ENCODE data around the gene SLC11A2. TPM values are rescaled to one million over a fixed set of nuclear protein-coding genes. Genes with fewer than 3 reads are reported as not detected.
"Not testable (repeated sequence)": the region's sequence is repeated elsewhere in the genome, so short reads cannot be mapped to it uniquely, and the experiment has no call there.

The SLC11A2 gene
- total RNA-seq, 2 experiments from 2014 or later = 31.0 to 32.9 TPM

GRCh38 chr12:50979369-50980052 lies 46.7 kb downstream of the SLC11A2 start:
- ATAC-seq (peak; percentile 89), DNase-seq (peak; percentile 75)
- intact Hi-C loops (cut with DNase I, micrococcal nuclease) = no loop called here
- Mint-ChIP-seq H3K4me3 (peak overlapping the region; percentile 39), H3K27ac (peak overlapping the region; percentile 94), H3K4me1 (peaks cover 30% of the 10 kb centered on the region), H3K36me3 (ENCODE audit: low read depth) (peaks cover 21% of the 10 kb centered on the region), H3K9me3 (ENCODE audit: low read depth) (no peaks in the 10 kb centered on the region), H3K27me3 (no peaks in the 10 kb centered on the region)
- ChIA-PET POLR2A (interaction anchor here (0.6 to 1.3 kb wide), 3 partner anchors 45 to 469 kb away, joined by 5 to 8 read pairs (median 5); no protein-coding TSS in a partner anchor), CTCF (interaction anchor here (1.0 to 2.5 kb wide), 3 partner anchors 10 to 324 kb away, joined by 3 to 10 read pairs (median 4); no protein-coding TSS in a partner anchor)

GRCh38 chr12:50971946-50972345 lies 54.2 kb downstream of the SLC11A2 start:
- DNase-seq (no peak), ATAC-seq (no peak)
- intact Hi-C loops (cut with DNase I, micrococcal nuclease) = no loop called here
- H3K9me3 Mint-ChIP-seq (ENCODE audit: low read depth) = no peaks in the 10 kb centered on the region
- CTCF ChIA-PET = no interaction called here
- no peak overlapping the region for H3K27ac Mint-ChIP-seq
- H3K4me3 Mint-ChIP-seq = no peak overlapping the region
- peaks cover 37% of the 10 kb centered on the region for H3K36me3 Mint-ChIP-seq (ENCODE audit: low read depth)
- H3K27me3 Mint-ChIP-seq = no peaks in the 10 kb centered on the region
- POLR2A ChIA-PET = no interaction called here
- H3K4me1 Mint-ChIP-seq = no peaks in the 10 kb centered on the region

- Mint-ChIP-seq H3K9me3 (ENCODE audit: low read depth) (no peaks in the 10 kb centered on the region), H3K27me3 (no peaks in the 10 kb centered on the region), H3K36me3 (ENCODE audit: low read depth) (peaks cover 7% of the 10 kb centered on the region), H3K27ac (no peak overlapping the region), H3K4me1 (peaks cover 7% of the 10 kb centered on the region), H3K4me3 (no peak overlapping the region)
- intact Hi-C loops (cut with DNase I, micrococcal nuclease) = no loop called here
- no peak for ATAC-seq
- ChIA-PET CTCF (no interaction called here), POLR2A (no interaction called here)
- no peak for DNase-seq
Observed at GRCh38 chr12:50964432-50964831, 61.8 kb downstream of the SLC11A2 start.

DNA sequence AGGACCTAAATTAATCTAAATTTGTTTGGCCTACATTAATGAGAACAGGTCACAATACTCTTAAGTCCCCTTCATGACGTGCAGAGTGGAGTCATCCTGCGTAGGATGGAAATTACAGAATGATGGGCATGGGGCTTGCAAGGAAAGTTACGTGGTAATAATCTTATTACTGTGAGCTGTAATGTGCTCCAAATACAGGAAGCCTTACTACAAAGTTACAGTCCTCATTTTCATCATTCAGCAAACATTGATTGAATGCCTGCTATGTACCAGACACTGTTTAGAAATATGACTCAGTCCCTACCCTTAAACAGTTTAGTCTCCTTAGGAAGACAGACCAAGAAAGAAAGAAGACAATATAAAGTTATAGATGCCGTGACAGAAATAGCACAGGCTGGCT lies 64.5 kb downstream of the SLC11A2 start:
- ChIA-PET CTCF (no interaction called here), POLR2A (no interaction called here)
- DNase-seq (no peak), ATAC-seq (no peak)
- intact Hi-C loops (cut with DNase I, micrococcal nuclease) = no loop called here
- H3K4me3 Mint-ChIP-seq = no peak overlapping the region
- no peaks in the 10 kb centered on the region for H3K36me3 Mint-ChIP-seq (ENCODE audit: low read depth)
- H3K4me1 Mint-ChIP-seq = peaks cover 7% of the 10 kb centered on the region
- H3K27ac Mint-ChIP-seq = no peak overlapping the region
- no peaks in the 10 kb centered on the region for H3K9me3 Mint-ChIP-seq (ENCODE audit: low read depth)
- no peaks in the 10 kb centered on the region for H3K27me3 Mint-ChIP-seq

GRCh38 chr12:50960130-50960529 lies 66.1 kb downstream of the SLC11A2 start:
- H3K4me3 Mint-ChIP-seq = no peak overlapping the region
- intact Hi-C loops (cut with DNase I, micrococcal nuclease) = no loop called here
- ATAC-seq (peak; percentile 30), DNase-seq (no peak)
- no peaks in the 10 kb centered on the region for H3K27me3 Mint-ChIP-seq
- POLR2A ChIA-PET = no interaction called here
- CTCF ChIA-PET = interaction anchor here (0.6 to 0.7 kb wide), 2 partner anchors 27 to 1326 kb away, joined by 3 read pairs; no protein-coding TSS in a partner anchor
- no peaks in the 10 kb centered on the region for H3K36me3 Mint-ChIP-seq (ENCODE audit: low read depth)
- H3K9me3 Mint-ChIP-seq (ENCODE audit: low read depth) = no peaks in the 10 kb centered on the region
- no peak overlapping the region for H3K27ac Mint-ChIP-seq
- peaks cover 7% of the 10 kb centered on the region for H3K4me1 Mint-ChIP-seq

DNA sequence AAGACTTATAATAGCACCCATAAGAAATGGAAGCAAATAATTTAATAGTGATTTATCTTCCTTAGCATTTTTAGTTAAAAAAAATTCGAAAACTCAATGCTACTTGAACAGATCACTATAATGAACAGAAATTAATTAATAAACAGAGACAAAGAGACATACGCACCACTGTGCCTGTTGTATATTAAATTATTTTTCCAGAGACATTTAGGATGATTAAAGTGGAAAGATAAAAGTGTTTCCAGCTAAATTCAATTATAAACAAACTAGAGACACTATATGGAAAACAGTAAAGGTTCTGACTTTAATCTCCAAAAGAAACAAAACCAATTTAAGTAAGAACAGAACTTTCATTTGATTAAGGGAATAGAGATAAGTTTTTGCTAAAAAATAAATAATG lies 70.5 kb downstream of the SLC11A2 start:
- POLR2A ChIA-PET = no interaction called here
- Mint-ChIP-seq H3K27ac (no peak overlapping the region), H3K9me3 (ENCODE audit: low read depth) (no peaks in the 10 kb centered on the region), H3K4me1 (peaks cover 7% of the 10 kb centered on the region), H3K4me3 (no peak overlapping the region), H3K36me3 (ENCODE audit: low read depth) (no peaks in the 10 kb centered on the region), H3K27me3 (no peaks in the 10 kb centered on the region)
- CTCF ChIA-PET = no interaction called here
- intact Hi-C loops (cut with DNase I, micrococcal nuclease) = no loop called here
- no peak for ATAC-seq
- no peak for DNase-seq

- Mint-ChIP-seq H3K4me3 (no peak overlapping the region), H3K9me3 (ENCODE audit: low read depth) (no peaks in the 10 kb centered on the region), H3K27ac (no peak overlapping the region), H3K36me3 (ENCODE audit: low read depth) (no peaks in the 10 kb centered on the region), H3K4me1 (peaks cover 5% of the 10 kb centered on the region), H3K27me3 (no peaks in the 10 kb centered on the region)
- POLR2A ChIA-PET = no interaction called here
- intact Hi-C loops (cut with DNase I, micrococcal nuclease) = no loop called here
- CTCF ChIA-PET = no interaction called here
- ATAC-seq = no peak
- no peak for DNase-seq
Observed at GRCh38 chr12:50955288-50955687, 70.9 kb downstream of the SLC11A2 start.

DNA sequence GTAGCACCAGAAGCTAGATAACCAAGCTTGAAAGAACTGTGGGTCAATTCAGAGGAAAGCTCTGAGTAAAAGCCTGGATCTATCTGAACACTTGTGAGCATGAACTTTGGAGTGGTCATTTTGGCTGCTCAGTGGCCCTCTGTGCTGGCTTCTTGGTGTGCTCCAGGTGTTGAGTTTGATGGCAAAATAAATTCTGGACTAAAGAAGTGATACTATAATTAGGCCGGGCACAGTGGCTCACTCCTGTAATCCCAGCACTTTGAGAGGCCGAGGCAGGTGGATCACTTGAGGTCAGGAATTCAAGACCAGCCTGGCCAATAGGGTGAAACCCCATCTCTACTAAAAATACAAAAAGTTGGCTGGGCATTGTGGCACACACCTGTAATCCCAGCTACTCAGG lies 71.4 kb downstream of the SLC11A2 start:
- H3K27ac Mint-ChIP-seq; POLR2A ChIA-PET; H3K27me3 Mint-ChIP-seq; DNase-seq; ATAC-seq; H3K9me3 Mint-ChIP-seq (ENCODE audit: low read depth); CTCF ChIA-PET; H3K4me1 Mint-ChIP-seq; H3K4me3 Mint-ChIP-seq; intact Hi-C loops (cut with DNase I, micrococcal nuclease); H3K36me3 Mint-ChIP-seq (ENCODE audit: low read depth): not testable (repeated sequence)

DNA sequence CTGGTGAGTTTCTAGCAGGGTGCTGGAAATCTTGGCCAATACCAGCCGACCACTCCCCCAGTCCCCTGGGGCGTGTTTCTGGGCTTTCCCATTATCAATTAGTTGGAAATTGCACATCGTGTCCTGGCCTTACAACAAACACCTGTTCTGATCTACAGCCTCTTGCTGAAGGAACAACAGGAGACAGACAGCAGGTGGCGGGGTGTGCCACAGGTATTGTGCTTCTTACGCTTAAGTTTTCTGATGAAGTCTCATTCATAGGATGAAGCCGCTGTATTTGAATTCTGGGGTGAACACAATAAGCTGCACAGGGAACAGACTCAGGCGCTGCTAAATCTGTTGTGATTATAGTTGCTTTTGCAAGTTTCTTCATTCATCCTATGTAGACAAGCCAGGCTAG lies 73.1 kb downstream of the SLC11A2 start:
- intact Hi-C loops (cut with DNase I, micrococcal nuclease) = no loop called here

GRCh38 chr12:50952510-50952909 lies 73.7 kb downstream of the SLC11A2 start, which contains the start of gene HIGD1C:
HIGD1C (plus strand) TSS chr12:50952544; CDS start chr12:50953999, 1,455 bp downstream.
- H3K4me1 Mint-ChIP-seq = no peaks in the 10 kb centered on the region
- ChIA-PET CTCF (no interaction called here), POLR2A (no interaction called here)
- no peak within 1 kb of the TSS for H3K4me3 Mint-ChIP-seq
- H3K27me3 Mint-ChIP-seq = no peaks in the 10 kb centered on the region
- no peaks in the 10 kb centered on the region for H3K9me3 Mint-ChIP-seq (ENCODE audit: low read depth)
- intact Hi-C loops (cut with DNase I, micrococcal nuclease) = no loop called here
- no peaks in the 10 kb centered on the region for H3K36me3 Mint-ChIP-seq (ENCODE audit: low read depth)
- no peak for ATAC-seq
- no peak within 1 kb of the TSS for H3K27ac Mint-ChIP-seq
- no peak for DNase-seq

More for the DNA sequence above, 73.1 kb downstream of the SLC11A2 start:
- POLR2A ChIA-PET = no interaction called here
- Mint-ChIP-seq H3K36me3 (ENCODE audit: low read depth) (no peaks in the 10 kb centered on the region), H3K27ac (no peak overlapping the region), H3K9me3 (ENCODE audit: low read depth) (no peaks in the 10 kb centered on the region), H3K4me3 (no peak overlapping the region), H3K27me3 (no peaks in the 10 kb centered on the region), H3K4me1 (no peaks in the 10 kb centered on the region)
- CTCF ChIA-PET = no interaction called here
- DNase-seq (peak; percentile 31), ATAC-seq (no peak)

- intact Hi-C loops (cut with DNase I, micrococcal nuclease) = no loop called here
- ATAC-seq (no peak), DNase-seq (no peak)
- H3K9me3 Mint-ChIP-seq (ENCODE audit: low read depth) = no peaks in the 10 kb centered on the region
- no peak overlapping the region for H3K27ac Mint-ChIP-seq
- no peak overlapping the region for H3K4me3 Mint-ChIP-seq
- H3K27me3 Mint-ChIP-seq = no peaks in the 10 kb centered on the region
- CTCF ChIA-PET = no interaction called here
- no peaks in the 10 kb centered on the region for H3K36me3 Mint-ChIP-seq (ENCODE audit: low read depth)
- H3K4me1 Mint-ChIP-seq = no peaks in the 10 kb centered on the region
- POLR2A ChIA-PET = no interaction called here
Observed at GRCh38 chr12:50951112-50951511, 75.1 kb downstream of the SLC11A2 start.

DNA sequence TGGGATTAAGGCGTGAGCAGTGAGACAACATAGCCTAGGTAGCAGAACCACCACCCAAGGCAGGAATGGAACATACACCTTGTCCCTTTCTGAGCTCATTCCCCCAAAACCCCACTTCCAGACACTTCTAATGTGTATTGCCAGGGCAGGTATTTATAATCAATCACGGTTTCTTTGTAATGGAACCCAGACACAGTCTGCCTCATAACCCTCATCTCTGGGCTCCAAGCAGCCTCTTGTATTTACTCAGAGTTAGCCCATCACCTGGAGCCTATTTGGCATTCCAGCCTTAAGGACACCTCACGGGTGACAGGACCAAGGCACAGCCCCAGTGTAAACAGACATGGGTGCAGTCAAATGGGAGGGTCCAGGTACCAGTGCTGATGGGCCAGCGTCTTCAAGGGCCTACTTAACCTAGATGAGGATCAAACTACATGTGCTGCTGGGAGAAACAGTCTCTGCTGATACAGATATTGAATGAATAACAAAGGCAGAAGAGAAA lies 76.3 kb downstream of the SLC11A2 start:
- DNase-seq (no peak), ATAC-seq (no peak)
- Mint-ChIP-seq H3K4me1 (no peaks in the 10 kb centered on the region), H3K4me3 (no peak overlapping the region), H3K36me3 (ENCODE audit: low read depth) (no peaks in the 10 kb centered on the region), H3K9me3 (ENCODE audit: low read depth) (no peaks in the 10 kb centered on the region), H3K27me3 (no peaks in the 10 kb centered on the region), H3K27ac (no peak overlapping the region)
- CTCF ChIA-PET = no interaction called here
- POLR2A ChIA-PET = no interaction called here
- intact Hi-C loops (cut with DNase I, micrococcal nuclease) = no loop called here

Data from activated CD4-positive, alpha-beta T cell treated with anti-CD3 and anti-CD28 coated beads for 36 hours (primary cell).